NCI-H69 (cell line): Measurements from ENCODE around the gene CYTH2.

Experiments used
- DNase-seq: peaks from one replicate; lab custom pipeline; 2025; lab: John Stamatoyannopoulos, UW

The CYTH2 gene

DNA sequence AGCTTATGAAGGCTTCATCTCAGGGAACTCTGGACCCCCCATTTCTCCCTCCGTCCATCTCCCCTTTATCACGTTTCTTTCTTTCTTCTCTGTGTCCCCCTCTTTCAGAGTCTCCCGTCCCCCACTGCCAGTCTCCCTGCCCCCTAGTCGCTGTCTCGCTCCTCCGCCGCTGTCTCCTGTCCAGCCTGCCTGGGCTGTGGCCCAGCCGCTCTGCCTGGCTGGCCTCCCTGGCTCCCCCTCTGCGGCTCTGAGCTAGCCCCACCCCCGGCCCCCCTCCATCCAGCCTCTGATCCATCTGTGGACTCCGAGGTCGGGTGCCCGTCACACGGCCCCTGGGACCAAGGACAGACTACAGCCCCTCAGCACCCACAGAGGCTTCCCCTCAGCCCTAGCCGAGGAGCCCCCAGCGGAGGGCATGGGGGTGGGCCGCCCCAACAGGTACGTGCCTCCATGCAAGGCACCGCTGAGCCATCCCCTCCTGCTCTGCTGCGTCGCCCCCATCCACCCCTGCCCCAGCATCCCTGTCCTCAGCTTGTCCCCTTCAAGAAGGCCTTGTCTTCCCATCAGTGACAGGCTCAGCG lies 14.9 kb upstream of the CYTH2 start:
- no peak for DNase-seq

DNA sequence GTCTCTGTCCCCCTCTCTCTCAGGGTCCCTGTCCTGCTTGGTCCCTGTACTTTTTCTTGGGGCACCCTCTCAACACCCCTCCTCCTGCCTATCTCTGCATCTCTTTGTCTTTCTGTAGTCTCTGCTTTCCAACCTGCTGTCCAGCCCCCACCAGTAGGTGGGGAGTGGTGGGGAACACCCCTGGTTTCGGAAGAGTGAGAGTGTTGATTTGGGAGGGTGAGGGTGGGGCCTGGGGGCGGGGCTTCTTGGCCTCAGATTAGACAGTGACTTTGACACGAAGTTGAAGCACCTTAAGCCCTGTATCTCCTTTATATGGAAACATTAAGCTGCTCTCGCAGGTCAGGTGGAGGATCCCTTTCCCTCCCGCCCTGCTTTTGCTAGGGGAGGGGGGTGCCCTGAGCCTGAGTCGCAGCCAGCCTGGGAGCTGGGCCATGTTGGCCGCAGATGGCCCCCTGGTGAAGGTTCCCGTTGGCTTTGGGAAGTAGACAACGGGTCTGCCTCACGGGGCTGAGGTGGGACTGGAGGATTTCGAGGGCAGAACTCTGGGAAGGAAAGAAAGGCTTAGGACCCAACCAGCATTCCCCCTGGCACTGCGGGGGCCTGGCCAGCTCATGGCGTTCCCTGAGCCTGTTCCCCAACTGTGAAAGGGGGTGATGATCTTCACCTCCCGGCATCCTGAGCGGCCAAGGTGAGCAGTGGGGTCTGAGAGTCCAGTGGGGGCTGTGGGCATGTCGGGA lies 13.8 kb upstream of the CYTH2 start, which contains the start of gene KCNJ14:
Gene KCNJ14, plus strand, starts transcription at position 404 of the 737 bp plus-strand sequence. CDS start 6,151 bp downstream, outside the sequence.
- no peak for DNase-seq

DNA sequence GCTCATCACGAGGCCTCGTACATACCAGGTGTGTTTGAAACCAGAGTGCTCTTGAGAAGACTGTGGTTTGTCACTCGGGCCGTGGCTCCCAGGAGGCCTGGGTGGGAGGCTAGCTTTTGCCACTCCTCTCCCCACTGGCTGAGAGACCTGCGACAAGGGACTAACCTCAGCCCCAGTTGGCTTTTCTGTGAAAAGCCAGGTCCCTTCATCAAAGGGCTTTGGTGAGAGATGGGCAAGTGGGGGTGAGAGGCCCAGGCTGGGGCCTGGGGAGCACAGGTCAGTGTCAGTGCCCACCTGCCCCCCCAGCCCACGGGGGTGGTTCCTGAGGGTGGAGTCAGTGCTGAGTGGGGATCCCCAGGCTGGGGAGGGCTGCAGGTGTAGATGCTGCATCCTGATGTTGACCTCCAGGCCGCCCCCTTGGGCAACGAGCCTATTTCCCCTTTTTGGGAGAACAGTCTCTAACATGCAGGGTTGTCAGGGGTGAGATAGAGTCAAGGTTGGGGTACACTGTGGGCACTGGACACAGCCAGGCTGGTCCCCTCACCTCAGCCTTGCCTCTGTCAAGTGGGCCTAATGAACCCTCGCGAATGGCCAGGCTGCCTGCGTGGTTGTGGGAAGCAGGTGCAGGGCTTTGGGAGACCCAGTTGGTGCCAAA lies 13.1 kb upstream of the CYTH2 start:
- DNase-seq: no peak

GRCh38 chr19:48456864-48457263 lies 12.3 kb upstream of the CYTH2 start:
- no peak for DNase-seq

DNA sequence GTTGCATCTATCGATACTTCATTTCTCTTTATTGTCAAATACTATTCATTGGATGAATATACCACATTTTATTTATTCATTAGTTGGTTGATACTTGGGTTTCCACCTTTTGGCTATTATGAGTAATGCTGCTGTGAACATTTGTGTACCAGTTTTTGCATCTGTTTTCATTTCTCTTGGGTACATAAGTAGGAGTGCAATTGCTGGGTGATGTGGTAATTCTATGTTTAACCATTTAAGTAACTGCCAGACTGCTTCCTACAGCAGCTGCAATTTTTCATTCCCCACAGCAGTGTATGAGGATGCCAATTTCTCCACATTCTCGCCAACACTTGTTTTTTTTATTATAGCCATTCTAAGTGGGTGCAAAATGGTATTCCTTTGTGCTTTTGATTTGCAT lies 11.2 kb upstream of the CYTH2 start:
- DNase-seq: no peak

DNA sequence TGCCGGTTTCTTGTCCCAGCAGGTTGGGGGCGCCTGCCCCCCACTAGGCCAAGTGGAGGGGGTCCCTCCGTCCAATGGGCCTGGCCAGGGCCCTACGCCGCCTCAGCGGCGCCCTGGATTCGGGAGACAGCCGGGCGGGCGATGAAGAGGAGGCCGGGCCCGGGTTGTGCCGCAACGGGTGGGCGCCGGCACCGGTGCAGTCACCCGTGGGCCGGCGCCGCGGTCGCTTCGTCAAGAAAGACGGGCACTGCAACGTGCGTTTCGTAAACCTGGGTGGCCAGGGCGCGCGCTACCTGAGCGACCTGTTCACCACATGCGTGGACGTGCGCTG lies 7.6 kb upstream of the CYTH2 start:
- DNase-seq: no peak

GRCh38 chr19:48461982-48462655 lies 7.0 kb upstream of the CYTH2 start:
- DNase-seq: no peak

GRCh38 chr19:48465215-48465614 lies 4.0 kb upstream of the CYTH2 start:
- DNase-seq: no peak

- DNase-seq: no peak
Observed at GRCh38 chr19:48466561-48467325, 2.4 kb upstream of the CYTH2 start.

DNA sequence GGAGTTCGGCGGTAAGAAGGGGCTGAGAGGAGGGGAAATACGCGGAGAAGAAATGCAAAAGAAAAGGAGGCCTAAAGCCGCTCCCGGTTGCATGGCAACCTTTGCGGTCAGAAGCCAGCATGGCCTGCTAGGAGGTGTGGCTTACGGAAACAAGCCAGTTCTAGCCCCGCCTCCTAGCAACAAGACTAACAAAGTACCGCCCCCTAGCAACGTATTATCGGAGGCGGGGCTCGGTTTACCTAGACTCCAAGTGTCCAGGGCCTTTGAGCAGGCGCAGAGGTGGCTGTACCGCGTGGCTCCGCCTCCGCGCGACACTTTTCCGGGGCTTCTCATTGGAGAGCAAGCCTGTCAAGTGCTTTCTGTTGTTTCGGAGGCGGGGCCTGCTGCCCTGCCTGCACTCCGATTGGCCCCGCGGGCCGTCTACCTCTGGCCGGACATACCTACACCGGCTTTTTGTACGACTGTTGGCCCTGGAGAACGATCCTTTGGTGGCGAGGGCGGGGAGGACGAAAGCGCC lies 339 bp upstream of the CYTH2 start:
- DNase-seq: peak; percentile 100

GRCh38 chr19:48469934-48470680 lies 938 bp downstream of the CYTH2 start:
- no peak for DNase-seq

DNA sequence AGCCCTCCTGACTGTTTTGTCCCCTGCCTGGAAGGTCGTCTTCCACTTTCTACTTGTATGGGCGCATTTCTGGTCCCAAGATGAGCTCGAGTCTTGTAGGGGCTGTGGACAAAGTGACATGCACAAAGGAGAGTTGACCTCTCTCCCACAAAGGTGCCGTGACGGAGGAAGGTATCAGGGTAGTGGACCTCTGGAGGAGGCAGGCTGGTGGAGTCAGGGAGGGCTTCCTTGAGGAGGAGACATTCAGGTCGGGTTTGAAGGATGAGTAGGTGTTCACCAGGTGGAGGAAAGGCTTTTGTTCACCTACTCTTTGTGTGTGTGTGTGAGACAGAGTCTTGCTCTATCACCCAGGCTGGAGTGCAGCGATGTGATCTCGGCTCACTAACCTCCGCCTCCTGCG lies 1.7 kb downstream of the CYTH2 start:
- no peak for DNase-seq

DNA sequence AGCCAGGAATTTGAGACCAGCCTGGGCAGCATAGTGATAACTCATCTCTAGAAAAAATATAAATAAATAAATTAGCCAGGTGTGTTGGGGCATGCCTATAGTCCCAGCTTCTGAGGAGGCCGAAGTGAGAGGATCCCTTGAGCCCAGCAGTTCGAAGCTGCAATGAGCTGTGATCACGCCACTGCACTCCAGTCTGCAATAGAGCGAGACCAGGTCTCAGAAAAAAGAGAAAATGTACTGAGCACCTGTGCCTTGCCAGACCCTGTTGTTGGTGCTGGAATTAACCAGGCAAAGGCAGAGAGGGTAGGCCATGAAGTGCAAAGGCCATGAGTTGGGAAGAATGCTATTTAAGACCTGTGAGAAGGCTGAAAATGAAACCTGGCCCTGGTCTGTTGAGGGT lies 2.7 kb downstream of the CYTH2 start:
- DNase-seq: no peak

- DNase-seq: no peak
Observed at GRCh38 chr19:48473161-48473966, 4.2 kb downstream of the CYTH2 start.

DNA sequence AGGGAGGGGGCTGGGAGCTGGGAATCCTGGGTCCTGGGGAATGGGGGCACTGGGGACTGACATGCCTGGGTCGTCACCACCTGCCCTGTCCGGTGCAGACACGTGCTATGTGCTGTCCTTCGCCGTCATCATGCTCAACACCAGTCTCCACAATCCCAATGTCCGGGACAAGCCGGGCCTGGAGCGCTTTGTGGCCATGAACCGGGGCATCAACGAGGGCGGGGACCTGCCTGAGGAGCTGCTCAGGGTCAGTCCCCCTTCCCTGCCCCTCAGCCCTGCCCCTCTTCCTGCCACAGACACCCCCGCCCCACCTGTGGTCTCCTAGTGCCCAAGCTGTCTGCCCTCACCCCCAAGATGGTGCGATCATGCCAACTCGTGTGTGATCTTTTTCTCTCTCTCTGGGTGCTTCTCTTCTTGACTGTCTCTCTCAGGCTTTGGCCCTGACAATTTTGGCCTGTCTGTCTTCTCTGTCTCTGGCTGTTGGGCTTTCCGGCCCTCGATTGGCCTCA lies 5.0 kb downstream of the CYTH2 start:
- DNase-seq: no peak

DNA sequence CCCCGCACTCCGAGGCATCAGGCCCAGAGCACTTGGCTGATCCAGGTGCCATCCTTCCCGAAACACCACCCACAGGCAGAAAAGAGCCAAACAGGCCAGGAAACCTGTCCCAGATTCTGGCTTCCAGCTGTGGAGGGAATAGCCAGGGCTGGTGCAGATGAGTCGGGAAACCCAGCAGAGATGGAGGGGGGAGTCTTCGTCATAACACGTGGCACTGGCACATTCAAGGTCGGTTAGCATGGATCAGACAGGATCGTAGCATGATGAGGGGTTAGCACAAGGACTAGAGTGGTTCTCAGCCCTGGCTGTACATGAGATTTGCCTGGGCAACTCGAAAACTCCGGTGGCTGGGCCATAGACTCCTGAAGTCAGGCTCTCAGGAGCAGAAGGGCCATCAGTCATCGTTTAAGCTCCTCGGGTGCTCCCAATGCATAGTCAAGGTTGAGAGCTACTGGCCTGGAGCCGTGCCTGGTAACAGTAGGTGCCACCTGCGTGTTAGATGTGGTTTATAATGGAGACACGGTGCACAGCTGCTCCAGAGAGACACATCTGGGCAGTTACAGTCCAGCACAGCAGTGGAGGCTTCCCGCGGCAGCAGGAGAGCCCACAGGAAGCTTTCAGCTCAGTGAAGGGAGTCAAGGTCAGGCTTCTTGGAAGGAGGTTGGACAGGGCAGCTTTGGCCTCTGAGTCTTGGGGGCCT lies 6.3 kb downstream of the CYTH2 start:
- DNase-seq: no peak

GRCh38 chr19:48476176-48476575 lies 7.0 kb downstream of the CYTH2 start:
- no peak for DNase-seq

GRCh38 chr19:48477067-48477685 lies 8.0 kb downstream of the CYTH2 start:
- no peak for DNase-seq
